ENCODE results near the gene SOX3. TPM values are rescaled to one million over a fixed set of nuclear protein-coding genes. Genes with fewer than 3 reads are reported as not detected.

Gene SOX3
- total and polyA plus RNA-seq, 2 of the 8 experiments (the other 6 are each of a cell fraction or from before 2014, with no cell fraction given): 10.4 to 41.0 TPM

- TF ChIP-seq CHD7 (IDR thresholded peaks at IDR 0.05; ENCODE audit: insufficient replicate concordance, low read length): no peak
- TF ChIP-seq BCL11A (IDR thresholded peaks at IDR 0.05; ENCODE audit: low read depth in 2 of 2, low read length in 2 of 2): no peak
- peak in 2 of 3 experiments; percentile 75 to 84; a peak in 3 of 4 replicates for TF ChIP-seq CTCF (IDR thresholded peaks at IDR 0.05; ENCODE audit: control extremely low read depth in 1 of 3, insufficient read depth in 1 of 3, low read depth in 1 of 3, low read length in 3 of 3)
- TF ChIP-seq GTF2F1 (IDR thresholded peaks at IDR 0.05; ENCODE audit: borderline replicate concordance, low read depth, low read length): no peak
- TF ChIP-seq FOSL1 (IDR thresholded peaks at IDR 0.05; ENCODE audit: insufficient read depth, low read depth, low read length): no peak
- TF ChIP-seq POLR2A (IDR thresholded peaks at IDR 0.05; ENCODE audit: control extremely low read depth in 1 of 2, low read depth in 2 of 2, low read length in 2 of 2): no peak
- no peak for TF ChIP-seq POU5F1 (IDR thresholded peaks at IDR 0.05; ENCODE audit: low read depth, low read length)
- TF ChIP-seq RAD21 (IDR thresholded peaks at IDR 0.05 in 1 of 2, conservative IDR thresholded peaks at IDR 0.05 in 1 of 2; ENCODE audit: low read depth in 2 of 2, low read length in 2 of 2): peak; percentile 86 to 93
- no peak for TF ChIP-seq POLR2AphosphoS5 (IDR thresholded peaks at IDR 0.05; ENCODE audit: low read depth, low read length)
- TF ChIP-seq YY1 (IDR thresholded peaks at IDR 0.05; ENCODE audit: low read depth, low read length): no peak
Measured at GRCh38 chrX:140507982-140508305, 3.1 kb upstream of the SOX3 start (continued).
